A673 (cell line): ENCODE results near the gene TMEM174. TPM values are rescaled to one million over a fixed set of nuclear protein-coding genes. Genes with fewer than 3 reads are reported as not detected.
"Not testable (repeated sequence)": the region's sequence is repeated elsewhere in the genome, so short reads cannot be mapped to it uniquely, and the experiment has no call there.

Experiments
- BruUV-seq: library from RNA; stranded (reverse); fragments of 400-500 nt; replicated peaks from 2 replicates; lab custom pipeline; 2021; lab: Mats Ljungman, UMichigan
- CTCF ChIA-PET: fragments of 300-600 bp; sonication (Branson Sonifier 250); formaldehyde crosslinking; loops from one replicate; lab custom pipeline; 2022; ENCODE audit warnings: antibody characterized with exemption; lab: Charles Lee
- POLR2A ChIA-PET: fragments of 300-600 bp; sonication (Branson Sonifier 250); formaldehyde crosslinking; loops from one replicate; lab custom pipeline; 2022; ENCODE audit warnings: antibody characterized with exemption; ENCODE audit not compliant: low non-redundant PET; lab: Charles Lee
- DNase-seq: peaks from one replicate; pipeline ENCODE4 v3.0.0-alpha.2; 2015; ENCODE audit warnings: low spot score
- H3K27ac ChIP-seq: fragments of 200-600 bp; sonication (generic); 2 replicates; pipeline ENCODE4 v1.5.1; 2016; ENCODE audit warnings: mixed run types, low read depth, mild to moderate bottlenecking, mixed read lengths, antibody characterized with exemption, low read length; ENCODE audit not compliant: poor library complexity, severe bottlenecking
- H3K27me3 ChIP-seq: fragments of 200-600 bp; sonication (generic); replicated peaks from 2 replicates; pipeline ENCODE4 v1.6.1; 2017; ENCODE audit warnings: mixed run types, low read depth, mild to moderate bottlenecking, mixed read lengths, antibody characterized with exemption, low read length; ENCODE audit not compliant: insufficient read depth, poor library complexity
- H3K36me3 ChIP-seq: fragments of 200-600 bp; sonication (generic); 2 replicates; pipeline ENCODE4 v1.6.1; 2016; ENCODE audit warnings: mixed run types, mild to moderate bottlenecking, mixed read lengths, antibody characterized with exemption, low read length; ENCODE audit not compliant: insufficient read depth, poor library complexity, severe bottlenecking
- H3K4me1 ChIP-seq: fragments of 200-600 bp; sonication (generic); 2 replicates; pipeline ENCODE4 v1.6.1; 2017; ENCODE audit warnings: mixed run types, mild to moderate bottlenecking, mixed read lengths, antibody characterized with exemption, low read length; ENCODE audit not compliant: insufficient read depth, poor library complexity, severe bottlenecking
- H3K4me3 ChIP-seq: fragments of 200-600 bp; sonication (generic); 2 replicates; pipeline ENCODE4 v1.5.1; 2016; ENCODE audit warnings: low read depth, mixed run types, mild to moderate bottlenecking, mixed read lengths, low read length; ENCODE audit not compliant: poor library complexity, severe bottlenecking
- H3K9me3 ChIP-seq: fragments of 200-600 bp; sonication (generic); 2 replicates; pipeline ENCODE4 v1.6.1; 2016; ENCODE audit warnings: mixed run types, low read depth, mild to moderate bottlenecking, mixed read lengths, antibody characterized with exemption, low read length; ENCODE audit not compliant: poor library complexity, severe bottlenecking
- EZH2 ChIP-seq: fragments of 200-600 bp; sonication (generic); IDR thresholded peaks from 2 replicates; pipeline ENCODE4 v1.6.1; 2017; ENCODE audit warnings: borderline replicate concordance, low read depth, mild to moderate bottlenecking, mixed read lengths, antibody characterized with exemption, low read length; ENCODE audit not compliant: poor library complexity, severe bottlenecking
- intact Hi-C: fragments of 100-400 bp; cut with micrococcal nuclease; formaldehyde crosslinking; loops from one replicate; pipeline ENCODE4 v1.10.0; 2022; ENCODE audit not compliant: unreplicated experiment
- total RNA-seq: library from RNA; stranded (reverse); gene quantifications from 2 replicates; pipeline ENCODE4 v1.2.3, GENCODE V29; 2021
- TF ChIP-seq, protein P1 (sequence below): fragments of 300-800, 200-600 bp; sonication (generic); conservative IDR thresholded peaks from 2 replicates; pipeline ENCODE4 v1.5.1; 2017; ENCODE audit warnings: low read depth, mild to moderate bottlenecking, antibody characterized with exemption, low read length, moderate library complexity, mixed read lengths

The TMEM174 gene
- total RNA-seq, 1 experiment from 2014 or later = not detected

- no TSS peak for BruUV-seq
- POLR2A ChIA-PET = no interaction called here
Measured at GRCh38 chr5:73205305-73205704, 32.3 kb downstream of the TMEM174 start.

DNA sequence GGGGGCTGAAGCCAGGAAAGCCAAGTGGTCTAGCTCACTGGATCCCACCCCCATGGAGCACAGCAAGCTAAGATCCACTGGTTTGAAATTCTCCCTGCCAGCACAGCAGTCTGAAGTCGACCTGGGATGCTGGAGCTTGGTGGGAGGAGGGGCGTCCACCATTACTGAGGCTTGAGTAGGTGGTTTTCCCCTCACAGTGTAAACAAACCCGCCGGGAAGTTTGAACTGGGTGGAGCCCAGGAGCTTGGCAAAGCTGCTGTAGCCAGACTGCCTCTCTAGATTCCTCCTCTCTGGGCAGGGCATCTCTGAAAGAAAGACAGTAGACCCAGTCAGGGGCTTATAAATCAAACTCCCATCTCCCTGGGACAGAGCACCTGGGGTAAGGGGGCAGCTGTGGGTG, 34.2 kb downstream of the TMEM174 start:
- H3K27ac ChIP-seq, H3K27me3 ChIP-seq, DNase-seq, BruUV-seq, intact Hi-C loops, POLR2A ChIA-PET, H3K9me3 ChIP-seq, CTCF ChIA-PET, H3K4me3 ChIP-seq, H3K36me3 ChIP-seq, H3K4me1 ChIP-seq: not testable (repeated sequence)

More at GRCh38 chr5:73205305-73205704, 32.3 kb downstream of the TMEM174 start:
- Histone ChIP-seq H3K27ac (no peak overlapping the region), H3K27me3 (no peaks in the 10 kb centered on the region), H3K36me3 (no peaks in the 10 kb centered on the region), H3K4me3 (no peak overlapping the region), H3K4me1 (no peaks in the 10 kb centered on the region), H3K9me3 (no peaks in the 10 kb centered on the region)
- CTCF ChIA-PET = no interaction called here
- DNase-seq = no peak
- TF ChIP-seq, protein P1, sequence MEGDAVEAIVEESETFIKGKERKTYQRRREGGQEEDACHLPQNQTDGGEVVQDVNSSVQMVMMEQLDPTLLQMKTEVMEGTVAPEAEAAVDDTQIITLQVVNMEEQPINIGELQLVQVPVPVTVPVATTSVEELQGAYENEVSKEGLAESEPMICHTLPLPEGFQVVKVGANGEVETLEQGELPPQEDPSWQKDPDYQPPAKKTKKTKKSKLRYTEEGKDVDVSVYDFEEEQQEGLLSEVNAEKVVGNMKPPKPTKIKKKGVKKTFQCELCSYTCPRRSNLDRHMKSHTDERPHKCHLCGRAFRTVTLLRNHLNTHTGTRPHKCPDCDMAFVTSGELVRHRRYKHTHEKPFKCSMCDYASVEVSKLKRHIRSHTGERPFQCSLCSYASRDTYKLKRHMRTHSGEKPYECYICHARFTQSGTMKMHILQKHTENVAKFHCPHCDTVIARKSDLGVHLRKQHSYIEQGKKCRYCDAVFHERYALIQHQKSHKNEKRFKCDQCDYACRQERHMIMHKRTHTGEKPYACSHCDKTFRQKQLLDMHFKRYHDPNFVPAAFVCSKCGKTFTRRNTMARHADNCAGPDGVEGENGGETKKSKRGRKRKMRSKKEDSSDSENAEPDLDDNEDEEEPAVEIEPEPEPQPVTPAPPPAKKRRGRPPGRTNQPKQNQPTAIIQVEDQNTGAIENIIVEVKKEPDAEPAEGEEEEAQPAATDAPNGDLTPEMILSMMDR = no peak
- no peak for TF ChIP-seq EZH2
- intact Hi-C loops = no loop called here

DNA sequence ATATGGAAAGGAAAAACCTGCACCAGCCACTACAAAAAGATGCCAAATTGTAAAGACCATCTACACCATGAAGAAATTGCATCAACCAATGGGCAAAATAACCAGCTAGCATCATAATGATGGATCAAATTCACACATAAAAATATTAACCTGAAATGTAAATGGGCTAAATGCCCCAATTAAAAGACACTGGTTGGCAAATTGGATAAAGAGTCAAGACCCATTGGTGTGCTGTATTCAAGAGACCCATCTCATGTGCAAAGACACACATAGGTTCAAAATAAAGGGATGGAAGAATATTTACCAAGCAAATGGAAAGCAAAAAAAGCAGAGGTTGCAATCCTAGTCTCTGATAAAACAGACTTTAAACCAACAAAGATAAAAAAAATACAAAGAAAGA, 36.1 kb downstream of the TMEM174 start:
- H3K4me3 ChIP-seq, intact Hi-C loops, BruUV-seq, H3K4me1 ChIP-seq, H3K27ac ChIP-seq, H3K9me3 ChIP-seq, H3K27me3 ChIP-seq, DNase-seq, H3K36me3 ChIP-seq, CTCF ChIA-PET, POLR2A ChIA-PET: not testable (repeated sequence)

DNA sequence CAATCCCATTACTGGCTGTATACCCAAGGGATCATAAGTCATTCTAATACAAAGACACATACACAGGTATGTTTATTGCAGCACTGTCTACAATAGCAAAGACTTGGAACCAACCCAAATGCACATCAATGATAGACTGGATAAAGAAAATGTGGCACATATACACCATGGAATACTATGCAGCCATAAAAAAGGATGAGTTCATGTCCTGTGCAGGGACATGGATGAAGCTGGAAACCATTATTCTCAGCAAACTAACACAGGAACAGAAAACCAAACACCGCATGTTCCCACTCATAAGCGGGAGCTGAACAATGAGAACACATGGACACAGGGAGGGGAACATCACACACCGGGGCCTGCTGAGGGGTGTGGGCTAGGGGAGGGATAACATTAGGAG, 39.7 kb downstream of the TMEM174 start:
- DNase-seq, POLR2A ChIA-PET, H3K27me3 ChIP-seq, BruUV-seq, CTCF ChIA-PET, H3K36me3 ChIP-seq, H3K4me3 ChIP-seq, H3K9me3 ChIP-seq, H3K27ac ChIP-seq: not testable (repeated sequence)
- intact Hi-C loops = loop anchor here (10.0 kb wide), 1 partner anchor 258 kb away; the partner anchor contains the start of gene FCHO2
- peaks cover 24% of the 10 kb centered on the region for H3K4me1 ChIP-seq

DNA sequence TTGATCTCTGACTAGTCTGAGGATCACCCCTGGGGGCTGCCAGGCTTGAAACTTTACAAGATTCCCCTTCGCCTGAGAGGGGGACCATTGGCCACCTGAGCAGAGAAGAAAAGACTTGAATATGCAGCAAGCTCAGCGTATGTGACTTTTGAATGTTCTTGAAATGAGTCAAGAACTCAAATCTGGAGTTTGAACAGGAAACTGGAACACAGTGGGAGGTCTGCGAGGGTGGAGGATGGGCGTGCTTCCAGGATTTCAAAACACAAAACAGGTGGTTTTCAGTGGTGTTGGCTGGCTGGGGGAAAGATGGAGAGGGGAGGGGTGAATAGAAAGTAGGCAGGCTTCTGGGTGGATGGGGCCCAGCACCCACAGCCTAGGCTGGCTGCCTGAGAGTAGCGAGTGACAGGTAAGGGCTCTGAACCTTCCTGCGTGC, 40.6 kb downstream of the TMEM174 start:
- CTCF ChIA-PET = no interaction called here
- no peak for TF ChIP-seq EZH2
- TF ChIP-seq, protein P1 = no peak
- H3K4me3 ChIP-seq = no peak overlapping the region
- peaks cover 7% of the 10 kb centered on the region for H3K27me3 ChIP-seq
- DNase-seq = peak; percentile 80
- no TSS peak for BruUV-seq
- no peaks in the 10 kb centered on the region for H3K36me3 ChIP-seq
- POLR2A ChIA-PET = no interaction called here
- no peaks in the 10 kb centered on the region for H3K9me3 ChIP-seq
- no peak overlapping the region for H3K27ac ChIP-seq
- intact Hi-C loops = loop anchor here (10.0 kb wide), 1 partner anchor 259 kb away; the partner anchor contains the start of gene FCHO2
- H3K4me1 ChIP-seq = peaks cover 24% of the 10 kb centered on the region
